ENCODE data around the gene TTC28. TPM values are rescaled to one million over a fixed set of nuclear protein-coding genes. Genes with fewer than 3 reads are reported as not detected.

The TTC28 gene
- polyA plus RNA-seq, 1 donor from 2014 or later: 14.8 TPM

DNA sequence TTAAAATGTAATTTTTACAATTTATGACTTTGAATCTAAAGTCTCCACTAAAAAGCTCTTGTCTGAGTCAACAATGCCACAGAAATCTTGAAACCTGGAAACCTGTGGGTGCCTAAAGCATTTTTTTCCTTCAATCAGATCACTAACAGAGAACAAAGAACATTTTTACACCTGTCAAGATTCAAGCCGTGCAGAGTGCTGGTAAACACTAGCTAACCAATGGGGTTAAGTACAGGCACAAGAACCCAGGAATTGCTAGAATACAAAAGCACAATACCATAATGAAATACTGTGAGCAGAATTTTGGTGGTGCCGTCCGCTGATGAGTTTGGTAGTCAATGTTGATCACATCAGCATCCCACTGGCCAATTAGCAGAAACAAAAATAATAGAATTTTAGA is 380.3 kb downstream of the TTC28 start:
- peak; percentile 5 for TF ChIP-seq RAD21 (conservative IDR thresholded peaks at IDR 0.05)
- peak; percentile 66 for TF ChIP-seq EP300 (conservative IDR thresholded peaks at IDR 0.05; ENCODE audit: poor library complexity, severe bottlenecking)
- TF ChIP-seq POLR2AphosphoS5 (IDR thresholded peaks at IDR 0.05): peak; percentile 52
- TF ChIP-seq MXI1 (conservative IDR thresholded peaks at IDR 0.05; ENCODE audit: poor library complexity, severe bottlenecking): no peak
- no peaks in the 10 kb centered on the region for H3K9me3 ChIP-seq (ENCODE audit: low read length)
- H2AFZ ChIP-seq (ENCODE audit: low read depth, low read length): peak overlapping the region; percentile 29
- H3K27ac ChIP-seq (ENCODE audit: low read length): peak overlapping the region; percentile 72
- H3K36me3 ChIP-seq (ENCODE audit: insufficient read depth, low read length): no peaks in the 10 kb centered on the region
- peak overlapping the region; percentile 8 for H3K4me2 ChIP-seq (ENCODE audit: low read length)
- no peaks in the 10 kb centered on the region for H3F3A ChIP-seq (ENCODE audit: insufficient read depth, low read length, poor library complexity, severe bottlenecking)
- peak overlapping the region; percentile 27 for H3K9ac ChIP-seq (ENCODE audit: low read length)
- H3K4me3 ChIP-seq (ENCODE audit: low read length): peak overlapping the region; percentile 5
- H3K9me2 ChIP-seq (ENCODE audit: insufficient read depth, low read length): no peaks in the 10 kb centered on the region
- H3K79me2 ChIP-seq (replicated peaks; ENCODE audit: insufficient read depth, low read length): no peaks in the 10 kb centered on the region
- H4K20me1 ChIP-seq (ENCODE audit: insufficient read depth): no peaks in the 10 kb centered on the region
- no peaks in the 10 kb centered on the region for H3K27me3 ChIP-seq (ENCODE audit: insufficient read depth, low read depth, low read length)

DNA sequence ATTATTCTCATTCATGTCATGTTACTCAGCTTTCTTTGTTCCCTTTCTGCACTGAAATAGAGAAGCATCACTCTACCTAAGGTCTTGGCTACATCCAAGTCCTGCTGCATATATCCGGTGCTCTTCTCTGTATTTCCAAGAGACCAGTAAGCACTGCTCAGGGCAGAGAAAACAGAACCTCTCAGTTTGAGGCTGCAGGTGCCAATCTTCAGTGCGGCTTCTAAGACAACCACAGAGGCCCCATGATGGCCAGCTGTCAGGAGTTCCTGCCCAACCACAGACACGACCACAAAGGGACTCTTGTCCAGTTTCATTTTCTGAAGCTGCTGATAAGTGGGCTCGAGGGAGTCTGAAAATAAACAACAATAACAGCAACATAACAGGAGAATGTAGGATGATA is 382.1 kb downstream of the TTC28 start:
- no peak overlapping the region for H3K9ac ChIP-seq (ENCODE audit: low read length)
- no peak for TF ChIP-seq EZH2 (IDR thresholded peaks at IDR 0.05; ENCODE audit: borderline replicate concordance, insufficient read depth, low read length, poor library complexity, severe bottlenecking)
- TF ChIP-seq, protein P1, sequence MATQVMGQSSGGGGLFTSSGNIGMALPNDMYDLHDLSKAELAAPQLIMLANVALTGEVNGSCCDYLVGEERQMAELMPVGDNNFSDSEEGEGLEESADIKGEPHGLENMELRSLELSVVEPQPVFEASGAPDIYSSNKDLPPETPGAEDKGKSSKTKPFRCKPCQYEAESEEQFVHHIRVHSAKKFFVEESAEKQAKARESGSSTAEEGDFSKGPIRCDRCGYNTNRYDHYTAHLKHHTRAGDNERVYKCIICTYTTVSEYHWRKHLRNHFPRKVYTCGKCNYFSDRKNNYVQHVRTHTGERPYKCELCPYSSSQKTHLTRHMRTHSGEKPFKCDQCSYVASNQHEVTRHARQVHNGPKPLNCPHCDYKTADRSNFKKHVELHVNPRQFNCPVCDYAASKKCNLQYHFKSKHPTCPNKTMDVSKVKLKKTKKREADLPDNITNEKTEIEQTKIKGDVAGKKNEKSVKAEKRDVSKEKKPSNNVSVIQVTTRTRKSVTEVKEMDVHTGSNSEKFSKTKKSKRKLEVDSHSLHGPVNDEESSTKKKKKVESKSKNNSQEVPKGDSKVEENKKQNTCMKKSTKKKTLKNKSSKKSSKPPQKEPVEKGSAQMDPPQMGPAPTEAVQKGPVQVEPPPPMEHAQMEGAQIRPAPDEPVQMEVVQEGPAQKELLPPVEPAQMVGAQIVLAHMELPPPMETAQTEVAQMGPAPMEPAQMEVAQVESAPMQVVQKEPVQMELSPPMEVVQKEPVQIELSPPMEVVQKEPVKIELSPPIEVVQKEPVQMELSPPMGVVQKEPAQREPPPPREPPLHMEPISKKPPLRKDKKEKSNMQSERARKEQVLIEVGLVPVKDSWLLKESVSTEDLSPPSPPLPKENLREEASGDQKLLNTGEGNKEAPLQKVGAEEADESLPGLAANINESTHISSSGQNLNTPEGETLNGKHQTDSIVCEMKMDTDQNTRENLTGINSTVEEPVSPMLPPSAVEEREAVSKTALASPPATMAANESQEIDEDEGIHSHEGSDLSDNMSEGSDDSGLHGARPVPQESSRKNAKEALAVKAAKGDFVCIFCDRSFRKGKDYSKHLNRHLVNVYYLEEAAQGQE (IDR thresholded peaks at IDR 0.05; ENCODE audit: borderline replicate concordance): no peak
- TF ChIP-seq EP300 (conservative IDR thresholded peaks at IDR 0.05; ENCODE audit: poor library complexity, severe bottlenecking): no peak
- no peak for TF ChIP-seq POLR2AphosphoS5 (IDR thresholded peaks at IDR 0.05)
- no peak for TF ChIP-seq TAF1 (IDR thresholded peaks at IDR 0.05; ENCODE audit: low read depth)
- TF ChIP-seq, protein P2, sequence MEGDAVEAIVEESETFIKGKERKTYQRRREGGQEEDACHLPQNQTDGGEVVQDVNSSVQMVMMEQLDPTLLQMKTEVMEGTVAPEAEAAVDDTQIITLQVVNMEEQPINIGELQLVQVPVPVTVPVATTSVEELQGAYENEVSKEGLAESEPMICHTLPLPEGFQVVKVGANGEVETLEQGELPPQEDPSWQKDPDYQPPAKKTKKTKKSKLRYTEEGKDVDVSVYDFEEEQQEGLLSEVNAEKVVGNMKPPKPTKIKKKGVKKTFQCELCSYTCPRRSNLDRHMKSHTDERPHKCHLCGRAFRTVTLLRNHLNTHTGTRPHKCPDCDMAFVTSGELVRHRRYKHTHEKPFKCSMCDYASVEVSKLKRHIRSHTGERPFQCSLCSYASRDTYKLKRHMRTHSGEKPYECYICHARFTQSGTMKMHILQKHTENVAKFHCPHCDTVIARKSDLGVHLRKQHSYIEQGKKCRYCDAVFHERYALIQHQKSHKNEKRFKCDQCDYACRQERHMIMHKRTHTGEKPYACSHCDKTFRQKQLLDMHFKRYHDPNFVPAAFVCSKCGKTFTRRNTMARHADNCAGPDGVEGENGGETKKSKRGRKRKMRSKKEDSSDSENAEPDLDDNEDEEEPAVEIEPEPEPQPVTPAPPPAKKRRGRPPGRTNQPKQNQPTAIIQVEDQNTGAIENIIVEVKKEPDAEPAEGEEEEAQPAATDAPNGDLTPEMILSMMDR (IDR thresholded peaks at IDR 0.05; ENCODE audit: poor library complexity, severe bottlenecking): no peak
- no peak for TF ChIP-seq SMC3 (conservative IDR thresholded peaks at IDR 0.05; ENCODE audit: poor library complexity)
- no peak for TF ChIP-seq RAD21 (conservative IDR thresholded peaks at IDR 0.05)
- H3K9me3 ChIP-seq (ENCODE audit: low read length): no peaks in the 10 kb centered on the region
- H2AFZ ChIP-seq (ENCODE audit: low read depth, low read length): no peak overlapping the region
- no peak overlapping the region for H3K4me2 ChIP-seq (ENCODE audit: low read length)
- H3K9me2 ChIP-seq (ENCODE audit: insufficient read depth, low read length): no peaks in the 10 kb centered on the region
- H3K27me3 ChIP-seq (ENCODE audit: insufficient read depth, low read depth, low read length): no peaks in the 10 kb centered on the region
- H3K36me3 ChIP-seq (ENCODE audit: insufficient read depth, low read length): no peaks in the 10 kb centered on the region
- no peaks in the 10 kb centered on the region for H3K79me2 ChIP-seq (replicated peaks; ENCODE audit: insufficient read depth, low read length)
- H3K27ac ChIP-seq (ENCODE audit: low read length): no peak overlapping the region
- H4K20me1 ChIP-seq (ENCODE audit: insufficient read depth): no peaks in the 10 kb centered on the region
- H3F3A ChIP-seq (ENCODE audit: insufficient read depth, low read length, poor library complexity, severe bottlenecking): no peaks in the 10 kb centered on the region
- H3K4me3 ChIP-seq (ENCODE audit: low read length): no peak overlapping the region

DNA sequence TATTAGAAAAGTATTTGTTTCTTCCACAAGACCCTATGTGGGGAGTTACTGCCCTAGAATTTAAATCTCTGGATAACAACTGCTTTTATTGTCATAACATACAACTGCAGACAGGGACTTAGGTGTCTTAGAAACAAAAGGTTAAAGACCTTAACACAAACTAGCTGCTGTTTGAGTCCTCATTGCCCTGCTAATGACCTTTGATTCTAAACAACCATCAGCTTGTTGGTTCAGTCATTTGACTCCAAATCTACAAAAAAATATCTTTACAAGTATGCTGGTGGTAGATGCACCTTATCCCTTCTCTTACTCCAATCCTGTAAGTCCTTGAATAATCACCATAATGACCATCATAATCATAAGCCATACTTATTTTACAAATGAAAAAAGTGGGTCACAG is 383.2 kb downstream of the TTC28 start:
- H3K9me2 ChIP-seq (ENCODE audit: insufficient read depth, low read length): no peaks in the 10 kb centered on the region
- H3K9ac ChIP-seq (ENCODE audit: low read length): no peak overlapping the region
- no peaks in the 10 kb centered on the region for H4K20me1 ChIP-seq (ENCODE audit: insufficient read depth)
- no peaks in the 10 kb centered on the region for H3K9me3 ChIP-seq (ENCODE audit: low read length)
- H3K4me2 ChIP-seq (ENCODE audit: low read length): no peak overlapping the region
- TF ChIP-seq POLR2AphosphoS5 (IDR thresholded peaks at IDR 0.05) (no peak), SMC3 (conservative IDR thresholded peaks at IDR 0.05; ENCODE audit: poor library complexity) (no peak), EZH2 (IDR thresholded peaks at IDR 0.05; ENCODE audit: borderline replicate concordance, insufficient read depth, low read length, poor library complexity, severe bottlenecking) (no peak), TAF1 (IDR thresholded peaks at IDR 0.05; ENCODE audit: low read depth) (no peak), RAD21 (conservative IDR thresholded peaks at IDR 0.05) (no peak), MXI1 (conservative IDR thresholded peaks at IDR 0.05; ENCODE audit: poor library complexity, severe bottlenecking) (no peak), EP300 (conservative IDR thresholded peaks at IDR 0.05; ENCODE audit: poor library complexity, severe bottlenecking) (no peak)
- TF ChIP-seq, protein P1 (IDR thresholded peaks at IDR 0.05; ENCODE audit: borderline replicate concordance): no peak
- TF ChIP-seq, protein P2 (IDR thresholded peaks at IDR 0.05; ENCODE audit: poor library complexity, severe bottlenecking): no peak
- H3K4me3 ChIP-seq (ENCODE audit: low read length): no peak overlapping the region
- no peak overlapping the region for H2AFZ ChIP-seq (ENCODE audit: low read depth, low read length)
- no peaks in the 10 kb centered on the region for H3F3A ChIP-seq (ENCODE audit: insufficient read depth, low read length, poor library complexity, severe bottlenecking)
- H3K27me3 ChIP-seq (ENCODE audit: insufficient read depth, low read depth, low read length): no peaks in the 10 kb centered on the region
- H3K36me3 ChIP-seq (ENCODE audit: insufficient read depth, low read length): no peaks in the 10 kb centered on the region
- no peaks in the 10 kb centered on the region for H3K79me2 ChIP-seq (replicated peaks; ENCODE audit: insufficient read depth, low read length)
- no peak overlapping the region for H3K27ac ChIP-seq (ENCODE audit: low read length)

Data from neural cell (in vitro differentiated cells).